HEK293 (cell line): ENCODE data around the gene FGD4.
A peak's percentile ranks its signal among the peaks of the same experiment; 100 is the strongest.

Source experiments
- CTCF ChIA-PET: fragments of 350-600 bp; formaldehyde crosslinking; extraction: SDS; loops from one replicate; lab custom pipeline; 2021; ENCODE audit warnings: antibody characterized with exemption; lab: Yijun Ruan, JAX
- POLR2A ChIA-PET: fragments of 300-600 bp; formaldehyde crosslinking; extraction: SDS; loops from one replicate; lab custom pipeline; 2020; ENCODE audit warnings: antibody characterized with exemption, inconsistent platforms; lab: Yijun Ruan, JAX
- H3K27ac ChIP-seq: fragments of 200-500 bp; sonication (Bioruptor generic); 2 replicates; pipeline ENCODE4 v1.5.1; 2014; ENCODE audit warnings: low read depth, low read length, control low read depth, inconsistent platforms; ENCODE audit errors: extremely low read depth
- H3K36me3 ChIP-seq, 2 experiments: fragments of 200-500 bp in 1 of 2; sonication (Bioruptor generic) in 1 of 2; 1 replicate in 1 of 2; 2 replicates in 1 of 2; pipeline ENCODE4 v1.5.1; 2014 to 2017; ENCODE audit warnings: inconsistent platforms in 2 of 2, low read length in 2 of 2; ENCODE audit not compliant: control insufficient read depth in 2 of 2, insufficient read depth in 1 of 2
- H3K4me1 ChIP-seq: fragments of 200-500 bp; sonication (Bioruptor generic); 2 replicates; pipeline ENCODE4 v1.5.1; 2014; ENCODE audit warnings: mild to moderate bottlenecking, low read length, inconsistent platforms; ENCODE audit not compliant: control insufficient read depth, insufficient read depth
- H3K4me3 ChIP-seq: 2 replicates; pipeline ENCODE4 v1.5.1; 2011; ENCODE audit warnings: low read depth, mild to moderate bottlenecking, control low read depth, low read length, moderate library complexity
- H3K9me3 ChIP-seq: fragments of 200-500 bp; sonication (Bioruptor generic); 2 replicates; pipeline ENCODE4 v1.5.1; 2014; ENCODE audit warnings: low read depth, low read length, inconsistent platforms; ENCODE audit not compliant: control insufficient read depth, insufficient read depth
- BCL11B ChIP-seq: fragments of 450-650 bp; formaldehyde crosslinking; IDR thresholded peaks from 2 replicates; pipeline ENCODE4 v1.5.1; 2016; ENCODE audit warnings: low read depth, missing biosample characterization, missing genetic modification characterization
- FEZF1 ChIP-seq: fragments of 450-650 bp; formaldehyde crosslinking; IDR thresholded peaks from 2 replicates; pipeline ENCODE4 v1.5.1; 2016; ENCODE audit warnings: missing biosample characterization, missing genetic modification characterization
- PRDM6 ChIP-seq: fragments of 450-650 bp; formaldehyde crosslinking; IDR thresholded peaks from 2 replicates; pipeline ENCODE4 v1.5.1; 2017; ENCODE audit warnings: missing biosample characterization, missing genetic modification characterization
- RBAK ChIP-seq: fragments of 450-650 bp; formaldehyde crosslinking; IDR thresholded peaks from 2 replicates; pipeline ENCODE4 v1.5.1; 2016; ENCODE audit warnings: missing biosample characterization, missing genetic modification characterization
- ZBTB17 ChIP-seq: fragments of 450-650 bp; formaldehyde crosslinking; IDR thresholded peaks from 2 replicates; pipeline ENCODE4 v1.5.1; 2016; ENCODE audit warnings: missing biosample characterization, missing genetic modification characterization
- ZFP3 ChIP-seq: fragments of 450-650 bp; formaldehyde crosslinking; IDR thresholded peaks from 2 replicates; pipeline ENCODE4 v1.5.1; 2016; ENCODE audit warnings: low read depth, missing biosample characterization, missing genetic modification characterization
- ZNF112 ChIP-seq: fragments of 450-650 bp; formaldehyde crosslinking; IDR thresholded peaks from 2 replicates; pipeline ENCODE4 v1.5.0; 2017; ENCODE audit warnings: missing biosample characterization, missing genetic modification characterization
- ZNF175 ChIP-seq: fragments of 450-650 bp; formaldehyde crosslinking; IDR thresholded peaks from 2 replicates; pipeline ENCODE4 v1.5.1; 2016; ENCODE audit warnings: missing biosample characterization, missing genetic modification characterization
- ZNF2 ChIP-seq: fragments of 450-650 bp; formaldehyde crosslinking; IDR thresholded peaks from 2 replicates; pipeline ENCODE4 v1.5.1; 2016; ENCODE audit warnings: missing biosample characterization, missing genetic modification characterization
- ZNF211 ChIP-seq: fragments of 450-650 bp; formaldehyde crosslinking; IDR thresholded peaks from 2 replicates; pipeline ENCODE4 v1.5.1; 2016; ENCODE audit warnings: low read depth, missing biosample characterization, missing genetic modification characterization
- ZNF223 ChIP-seq: fragments of 450-650 bp; formaldehyde crosslinking; IDR thresholded peaks from 2 replicates; pipeline ENCODE4 v1.5.1; 2016; ENCODE audit warnings: missing biosample characterization, missing genetic modification characterization
- ZNF24 ChIP-seq: fragments of 450-650 bp; formaldehyde crosslinking; IDR thresholded peaks from 2 replicates; pipeline ENCODE4 v1.5.1; 2016; ENCODE audit warnings: missing biosample characterization, missing genetic modification characterization
- ZNF280C ChIP-seq: fragments of 450-650 bp; formaldehyde crosslinking; IDR thresholded peaks from 2 replicates; pipeline ENCODE4 v1.5.1; 2016; ENCODE audit warnings: missing biosample characterization, missing genetic modification characterization
- ZNF391 ChIP-seq: fragments of 450-650 bp; formaldehyde crosslinking; IDR thresholded peaks from 2 replicates; pipeline ENCODE4 v1.5.1; 2016; ENCODE audit warnings: low read depth, missing biosample characterization, missing genetic modification characterization, borderline replicate concordance
- ZNF404 ChIP-seq: fragments of 450-650 bp; formaldehyde crosslinking; IDR thresholded peaks from 2 replicates; pipeline ENCODE4 v1.5.1; 2017; ENCODE audit warnings: missing biosample characterization, missing genetic modification characterization
- ZNF416 ChIP-seq: fragments of 450-650 bp; formaldehyde crosslinking; IDR thresholded peaks from 2 replicates; pipeline ENCODE4 v1.5.1; 2016; ENCODE audit warnings: missing biosample characterization, missing genetic modification characterization
- ZNF426 ChIP-seq: fragments of 450-650 bp; formaldehyde crosslinking; IDR thresholded peaks from 2 replicates; pipeline ENCODE4 v1.5.1; 2017; ENCODE audit warnings: missing biosample characterization, missing genetic modification characterization, mild to moderate bottlenecking, inconsistent platforms, moderate library complexity
- ZNF521 ChIP-seq: fragments of 450-650 bp; formaldehyde crosslinking; IDR thresholded peaks from 2 replicates; pipeline ENCODE4 v1.5.1; 2017; ENCODE audit warnings: missing biosample characterization, mild to moderate bottlenecking, missing genetic modification characterization
- ZNF571 ChIP-seq: fragments of 450-650 bp; formaldehyde crosslinking; IDR thresholded peaks from 2 replicates; pipeline ENCODE4 v1.5.0; 2017; ENCODE audit warnings: missing biosample characterization, missing genetic modification characterization
- ZNF639 ChIP-seq: fragments of 450-650 bp; formaldehyde crosslinking; IDR thresholded peaks from 2 replicates; pipeline ENCODE4 v1.5.1; 2016; ENCODE audit warnings: missing biosample characterization, missing genetic modification characterization
- ZNF660 ChIP-seq: fragments of 450-650 bp; IDR thresholded peaks from 2 replicates; pipeline ENCODE4 v1.5.1; 2018; ENCODE audit warnings: missing biosample characterization, mild to moderate bottlenecking, missing genetic modification characterization
- ZNF701 ChIP-seq: fragments of 450-650 bp; formaldehyde crosslinking; IDR thresholded peaks from 2 replicates; pipeline ENCODE4 v1.5.1; 2016; ENCODE audit warnings: missing biosample characterization, missing genetic modification characterization
- ZNF776 ChIP-seq: fragments of 450-650 bp; formaldehyde crosslinking; IDR thresholded peaks from 2 replicates; pipeline ENCODE4 v1.5.0; 2017; ENCODE audit warnings: missing biosample characterization, missing genetic modification characterization, borderline replicate concordance
- ZNF785 ChIP-seq: fragments of 450-650 bp; formaldehyde crosslinking; IDR thresholded peaks from 2 replicates; pipeline ENCODE4 v1.5.1; 2016; ENCODE audit warnings: missing biosample characterization, missing genetic modification characterization
- ZSCAN5A ChIP-seq: fragments of 450-650 bp; formaldehyde crosslinking; IDR thresholded peaks from 2 replicates; pipeline ENCODE4 v1.5.1; 2016; ENCODE audit warnings: missing biosample characterization, missing genetic modification characterization

The FGD4 gene

GRCh38 chr12:32679091-32679919 is 279.9 kb downstream of the FGD4 start, which contains the start of gene DNM1L (continued):
- peak; percentile 92; the same call in 1 of the 2 replicates for TF ChIP-seq ZNF24 (tag by site-specific recombination)
- TF ChIP-seq RBAK (tag by site-specific recombination): no peak
- 0 out of 2 replicates have a peak, but pooled peaks have one; percentile 7 for TF ChIP-seq PRDM6 (tag by site-specific recombination)
- TF ChIP-seq ZNF112 (tag by site-specific recombination): no peak
- peak; percentile 96; the same call in 1 of the 2 replicates for TF ChIP-seq ZNF785
- TF ChIP-seq ZNF701: no peak
- no peak for TF ChIP-seq ZNF426 (tag by site-specific recombination)
- TF ChIP-seq ZNF776 (tag by site-specific recombination): no peak
- TF ChIP-seq BCL11B (tag by site-specific recombination): no peak
- no peak for TF ChIP-seq FEZF1 (tag by site-specific recombination)
- no peak for TF ChIP-seq ZNF521

GRCh38 chr12:32679920-32680237 is 280.5 kb downstream of the FGD4 start:
- ChIA-PET CTCF (no interaction called here), POLR2A (no interaction called here)
- H3K4me1 ChIP-seq: peaks cover 6% of the 10 kb centered on the region; the same call in 1 of the 2 replicates
- H3K4me3 ChIP-seq: peak overlapping the region; percentile 98
- H3K36me3 ChIP-seq: peaks cover 8 to 10% of the 10 kb centered on the region in 2 experiments
- TF ChIP-seq ZSCAN5A (tag by site-specific recombination) (no peak), ZBTB17 (tag by site-specific recombination) (0 out of 2 replicates have a peak, but pooled peaks have one; percentile 5), ZNF639 (tag by site-specific recombination) (no peak), ZNF280C (no peak), ZNF571 (no peak), ZNF223 (no peak), ZNF660 (peak; percentile 44; the same call in 1 of the 2 replicates), ZNF416 (tag by site-specific recombination) (no peak), ZNF391 (tag by site-specific recombination) (no peak), PRDM6 (tag by site-specific recombination) (no peak), ZNF2 (tag by site-specific recombination) (0 out of 2 replicates have a peak, but pooled peaks have one; percentile 4), ZNF175 (tag by site-specific recombination) (no peak), ZFP3 (tag by site-specific recombination) (no peak), ZNF404 (tag by site-specific recombination) (no peak), ZNF211 (tag by site-specific recombination) (no peak), ZNF701 (no peak)
- peak overlapping the region; percentile 96 for H3K27ac ChIP-seq
- no peaks in the 10 kb centered on the region for H3K9me3 ChIP-seq
